ENCODE data around the gene STPG4.

DNA sequence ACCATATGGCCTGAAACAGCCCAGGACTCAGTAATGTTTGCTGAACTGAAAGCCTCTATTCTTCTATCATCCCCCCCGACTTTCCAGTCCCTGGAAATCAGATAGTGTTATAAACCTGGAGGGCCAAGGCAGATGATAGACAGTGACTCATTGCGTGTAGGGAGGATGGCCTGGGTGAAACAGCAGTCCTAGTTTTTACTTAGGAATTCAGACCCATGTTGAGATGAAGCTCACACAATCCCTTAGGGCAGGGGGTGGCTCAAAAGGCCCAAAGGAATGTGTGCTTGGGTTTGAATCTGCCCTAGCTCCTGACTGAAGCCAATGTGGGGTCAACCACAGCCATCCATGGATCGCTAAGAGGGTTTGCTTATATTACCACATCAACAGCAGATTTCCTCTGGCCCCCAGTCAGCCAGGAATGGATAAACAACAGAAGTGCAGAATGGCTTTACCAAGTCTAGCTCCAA is 43.9 kb upstream of the STPG4 start:
- TF ChIP-seq, protein P1, sequence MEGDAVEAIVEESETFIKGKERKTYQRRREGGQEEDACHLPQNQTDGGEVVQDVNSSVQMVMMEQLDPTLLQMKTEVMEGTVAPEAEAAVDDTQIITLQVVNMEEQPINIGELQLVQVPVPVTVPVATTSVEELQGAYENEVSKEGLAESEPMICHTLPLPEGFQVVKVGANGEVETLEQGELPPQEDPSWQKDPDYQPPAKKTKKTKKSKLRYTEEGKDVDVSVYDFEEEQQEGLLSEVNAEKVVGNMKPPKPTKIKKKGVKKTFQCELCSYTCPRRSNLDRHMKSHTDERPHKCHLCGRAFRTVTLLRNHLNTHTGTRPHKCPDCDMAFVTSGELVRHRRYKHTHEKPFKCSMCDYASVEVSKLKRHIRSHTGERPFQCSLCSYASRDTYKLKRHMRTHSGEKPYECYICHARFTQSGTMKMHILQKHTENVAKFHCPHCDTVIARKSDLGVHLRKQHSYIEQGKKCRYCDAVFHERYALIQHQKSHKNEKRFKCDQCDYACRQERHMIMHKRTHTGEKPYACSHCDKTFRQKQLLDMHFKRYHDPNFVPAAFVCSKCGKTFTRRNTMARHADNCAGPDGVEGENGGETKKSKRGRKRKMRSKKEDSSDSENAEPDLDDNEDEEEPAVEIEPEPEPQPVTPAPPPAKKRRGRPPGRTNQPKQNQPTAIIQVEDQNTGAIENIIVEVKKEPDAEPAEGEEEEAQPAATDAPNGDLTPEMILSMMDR (IDR thresholded peaks at IDR 0.05): no peak
- no peak for TF ChIP-seq POLR2A (IDR thresholded peaks at IDR 0.05)
- TF ChIP-seq EP300 (IDR thresholded peaks at IDR 0.05): no peak
- no peak for TF ChIP-seq POLR2AphosphoS5 (IDR thresholded peaks at IDR 0.05)

Data from sigmoid colon (tissue), 4 donors.